Activated CD8-positive, alpha-beta memory T cell treated with anti-CD3 and anti-CD28 coated beads for 1 hour (primary cell): ENCODE measurements around the gene GFI1.
"Not testable (repeated sequence)": the region's sequence is repeated elsewhere in the genome, so short reads cannot be mapped to it uniquely, and the experiment has no call there.

Experiments
- DNase-seq, 2 donors: peaks; one replicate each; pipeline ENCODE4 v3.0.0-alpha.2; 2020; ENCODE audit warnings: low read depth in 1 of 2; ENCODE audit errors: extremely low read depth in 1 of 2

GFI1 gene

DNA sequence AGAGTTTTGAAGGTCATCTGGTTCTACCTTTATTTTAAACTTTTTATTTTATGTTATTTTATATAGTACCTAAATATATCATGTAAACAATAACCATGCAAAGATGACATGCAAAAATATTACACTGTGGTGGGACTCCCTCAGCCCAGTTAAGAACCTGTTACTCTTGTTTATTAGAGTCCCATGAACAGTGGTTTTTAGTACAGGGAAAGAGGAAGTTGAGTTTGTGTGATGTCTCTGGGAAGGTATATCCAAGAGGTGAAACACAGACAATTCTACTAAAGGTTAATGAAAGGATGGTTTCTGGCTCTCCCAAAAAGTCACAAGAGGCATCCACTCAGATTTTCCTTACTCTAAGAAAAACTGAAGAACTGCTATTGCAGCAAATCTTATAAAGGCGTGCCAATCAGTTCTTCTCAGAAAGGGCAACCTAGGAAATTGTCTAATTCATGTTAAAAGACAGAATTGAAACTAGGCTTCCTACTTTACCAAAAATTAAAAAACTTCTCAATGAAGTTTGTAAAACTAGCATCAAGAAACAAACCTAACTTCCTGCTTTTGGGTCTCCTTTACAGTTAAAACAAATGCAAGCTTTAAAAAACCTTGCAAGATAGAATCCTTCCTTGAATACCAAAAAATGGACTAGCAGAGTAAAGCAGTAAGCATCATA, 19.9 kb downstream of the GFI1 start:
- no peak for DNase-seq

DNA sequence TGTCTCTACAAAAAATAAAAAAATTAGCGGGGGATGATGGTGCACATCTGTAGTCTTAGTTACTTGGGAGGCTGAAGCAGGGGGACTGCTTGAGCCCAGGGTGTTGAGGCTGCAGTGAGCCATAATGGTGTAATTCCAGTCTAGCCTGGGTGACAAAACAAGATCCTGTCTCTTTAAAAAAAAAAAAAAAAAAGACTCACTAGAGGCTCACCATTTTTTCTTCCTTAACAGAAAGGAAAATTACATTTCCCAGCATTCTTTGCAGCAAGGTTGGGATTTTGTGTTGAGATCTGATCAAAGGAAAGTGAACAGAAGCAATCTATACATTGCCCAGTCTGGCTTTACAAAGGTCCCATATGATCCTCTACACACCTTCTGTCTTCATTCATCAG, 21.5 kb downstream of the GFI1 start:
- DNase-seq = no peak

DNA sequence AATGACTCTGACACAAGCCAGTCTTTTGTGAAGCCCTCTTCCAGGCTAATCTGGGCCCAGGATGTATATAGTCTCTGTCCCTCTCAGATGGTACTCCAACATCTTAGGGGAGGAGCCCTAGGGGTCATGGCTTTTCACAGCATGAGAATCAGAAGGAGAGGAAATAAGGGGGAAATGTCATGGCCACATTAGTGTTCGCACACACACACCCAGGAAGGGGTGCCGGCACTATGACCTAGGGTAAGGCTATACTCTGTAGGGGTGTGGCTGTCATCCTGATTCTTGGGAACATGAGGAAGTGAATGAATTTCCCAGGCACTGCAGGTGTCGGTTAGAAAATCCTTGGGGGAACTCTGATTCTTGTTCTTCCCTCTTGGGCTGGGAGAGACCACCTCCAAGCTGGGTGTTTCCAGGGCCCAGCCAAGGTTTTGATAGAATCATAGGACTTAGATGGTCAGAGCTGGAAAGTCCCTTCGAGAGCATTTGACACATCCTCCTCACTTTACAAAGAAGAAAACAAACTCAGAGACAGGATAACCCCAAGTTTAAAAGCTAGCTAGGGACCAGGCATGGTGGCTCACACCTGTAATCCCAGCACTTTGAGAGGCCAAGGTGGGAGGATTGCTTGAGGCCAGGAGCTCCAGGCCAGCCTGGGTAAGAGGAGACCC, 22.0 kb downstream of the GFI1 start:
- no peak for DNase-seq

DNA sequence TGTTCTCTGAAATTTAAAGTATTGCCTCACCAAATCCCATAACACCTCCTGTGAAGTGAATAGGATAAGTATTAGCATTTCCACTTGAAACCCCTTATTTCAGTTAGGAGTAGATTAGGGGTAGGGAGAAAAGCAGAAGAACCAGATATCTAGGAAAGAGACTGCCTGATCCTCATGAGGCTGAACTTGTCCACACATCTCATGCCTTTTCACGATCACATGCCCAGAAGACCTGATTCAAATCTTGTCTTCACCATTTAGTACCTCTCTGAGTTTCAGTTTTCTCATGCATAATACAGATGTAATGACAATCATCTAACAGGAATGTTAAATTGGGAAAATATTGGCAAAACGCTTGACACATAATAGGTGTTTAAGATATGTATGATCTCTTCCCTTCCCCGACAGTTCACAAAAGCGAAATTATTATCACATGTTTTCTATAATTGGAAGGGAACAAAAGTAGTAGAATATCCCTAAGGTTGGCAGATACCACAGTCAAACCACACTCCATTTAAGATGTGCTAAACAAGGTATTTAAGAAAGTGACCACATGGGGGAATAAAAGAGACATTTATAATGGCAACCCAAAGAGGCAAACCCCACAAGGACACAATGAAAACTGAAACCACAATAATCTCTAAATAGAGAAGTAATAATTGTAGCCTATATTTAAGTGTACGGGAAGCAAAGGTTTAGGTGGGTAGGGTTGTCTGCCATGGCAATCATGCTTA, 25.2 kb downstream of the GFI1 start:
- DNase-seq = no peak

DNA sequence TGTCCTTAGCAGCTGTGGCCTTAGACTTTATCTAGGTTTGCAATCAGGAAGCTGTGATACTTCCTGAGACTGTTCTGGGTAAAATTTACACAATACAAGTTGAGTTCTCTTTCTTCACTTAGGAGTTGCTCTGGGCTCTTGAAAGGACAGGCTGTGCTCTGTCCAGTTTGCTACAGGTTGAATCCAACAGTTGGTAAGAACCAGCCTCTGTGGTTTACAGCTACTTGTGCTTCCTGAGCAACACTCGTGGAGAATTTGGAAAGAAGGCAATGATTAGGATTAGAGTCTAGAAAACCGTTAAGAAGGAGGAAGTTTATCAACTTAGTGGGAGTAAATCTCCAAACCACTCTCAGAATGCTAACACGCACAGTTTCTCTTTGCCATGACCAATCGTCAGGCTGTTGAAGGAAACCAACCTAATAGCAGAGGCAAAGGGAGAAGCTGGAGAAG, 26.8 kb downstream of the GFI1 start:
- DNase-seq = no peak

DNA sequence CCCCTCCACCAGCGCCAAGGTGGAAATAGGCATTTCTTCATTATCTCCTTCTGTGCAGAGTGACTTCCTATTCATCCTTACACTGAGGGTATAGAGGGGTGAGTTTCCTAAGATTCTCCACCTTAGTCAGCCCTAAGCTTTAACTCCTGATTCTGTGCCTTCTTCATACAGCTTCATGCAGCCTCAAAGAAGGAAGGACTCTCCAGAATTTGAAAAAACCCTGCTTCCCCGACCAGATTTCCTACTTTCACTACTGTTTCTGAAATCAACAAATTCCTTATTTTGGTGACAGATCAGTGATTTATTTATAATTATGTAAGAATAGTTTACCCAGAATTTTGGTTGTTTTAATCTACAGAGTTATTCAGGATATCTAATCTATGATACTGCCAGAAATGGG, 28.6 kb downstream of the GFI1 start:
- no peak for DNase-seq

DNA sequence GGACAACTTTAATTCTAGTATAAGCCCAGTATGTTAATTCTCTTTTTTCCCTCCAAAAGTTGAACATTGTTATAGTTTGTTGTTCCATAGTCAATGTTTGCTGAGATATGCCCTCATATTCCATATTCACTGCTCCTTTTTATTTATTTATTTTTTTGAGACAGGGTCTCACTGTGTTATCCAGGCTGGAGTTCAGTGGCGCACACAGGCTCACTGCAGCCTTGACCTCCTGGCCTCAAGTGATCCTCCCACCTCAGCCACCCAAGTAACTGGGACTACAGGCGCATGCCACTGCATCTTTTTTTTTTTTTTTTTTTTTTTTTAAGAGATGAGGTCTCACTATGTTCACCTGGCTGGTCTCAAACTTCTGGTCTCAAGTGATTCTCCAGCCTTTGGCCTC, 38.7 kb downstream of the GFI1 start:
- DNase-seq = no peak

DNA sequence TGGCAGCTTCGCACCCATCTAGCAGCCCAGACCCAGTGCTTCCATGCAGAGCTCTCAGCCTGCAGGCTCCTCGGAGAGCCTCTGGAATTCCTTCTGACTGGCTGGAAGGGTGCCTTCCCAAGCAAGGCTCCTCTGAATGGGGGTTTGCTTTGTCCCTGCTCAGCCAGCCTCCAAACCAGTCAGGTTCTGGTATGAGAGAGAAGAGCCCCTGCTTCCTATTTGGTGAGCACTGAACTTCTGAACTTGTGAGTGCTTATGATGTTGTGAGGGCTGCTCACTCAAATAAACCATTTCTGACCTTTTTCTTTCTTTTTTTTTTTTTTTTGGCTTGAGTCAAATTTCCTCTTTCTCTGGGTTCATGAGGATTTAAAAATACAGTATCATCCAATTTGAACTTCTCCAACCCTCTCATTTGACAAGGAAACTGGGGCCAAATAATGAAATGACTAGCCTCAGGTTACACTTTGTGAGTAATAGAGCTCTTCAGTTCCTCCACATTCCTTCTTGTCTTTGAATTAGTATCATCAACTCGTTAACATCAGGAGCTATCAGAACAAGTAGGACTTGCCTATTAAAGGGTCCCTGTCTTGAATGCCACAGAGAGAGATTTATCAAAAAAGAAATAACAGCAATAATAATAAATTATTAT, 39.6 kb downstream of the GFI1 start:
- no peak for DNase-seq

DNA sequence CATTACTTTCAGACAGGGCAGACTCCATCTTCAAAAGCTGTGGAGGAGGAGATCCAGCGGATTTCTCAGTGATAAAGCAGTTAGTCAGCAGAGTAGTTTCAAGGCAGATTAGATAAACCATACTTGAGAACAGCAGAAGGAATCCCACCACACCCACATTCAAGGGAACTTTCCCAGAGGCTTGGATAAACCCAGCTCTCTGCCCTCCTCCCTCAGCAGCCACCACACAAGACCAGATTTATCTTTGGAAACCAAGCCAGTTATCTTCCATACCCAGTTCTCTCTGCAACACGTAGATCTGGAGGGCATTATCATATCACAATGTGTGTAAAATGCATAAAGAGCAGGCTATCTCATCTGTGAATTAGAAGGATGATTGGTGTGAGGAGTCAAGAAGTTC, 40.2 kb downstream of the GFI1 start:
- no peak for DNase-seq

DNA sequence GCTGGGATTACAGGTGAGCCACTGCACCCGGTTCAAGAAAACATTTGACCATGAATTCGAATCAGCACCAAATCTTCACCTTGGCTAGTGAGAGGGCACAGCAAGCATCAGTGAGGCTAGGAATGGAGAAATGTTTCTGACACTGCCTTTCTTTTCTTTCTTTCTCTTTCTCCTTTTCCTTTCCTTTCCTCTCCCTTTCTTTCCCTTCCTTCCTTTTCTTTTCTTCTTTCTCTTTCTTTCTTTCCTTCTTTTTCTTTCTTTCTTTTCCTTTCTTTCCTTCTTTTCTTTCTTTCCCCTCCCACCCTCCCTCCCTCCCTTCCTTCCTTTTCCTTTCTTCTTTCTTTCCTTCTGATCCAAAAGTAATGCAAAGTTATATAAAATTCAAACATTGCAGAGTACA, 40.9 kb downstream of the GFI1 start:
- DNase-seq = no peak

DNA sequence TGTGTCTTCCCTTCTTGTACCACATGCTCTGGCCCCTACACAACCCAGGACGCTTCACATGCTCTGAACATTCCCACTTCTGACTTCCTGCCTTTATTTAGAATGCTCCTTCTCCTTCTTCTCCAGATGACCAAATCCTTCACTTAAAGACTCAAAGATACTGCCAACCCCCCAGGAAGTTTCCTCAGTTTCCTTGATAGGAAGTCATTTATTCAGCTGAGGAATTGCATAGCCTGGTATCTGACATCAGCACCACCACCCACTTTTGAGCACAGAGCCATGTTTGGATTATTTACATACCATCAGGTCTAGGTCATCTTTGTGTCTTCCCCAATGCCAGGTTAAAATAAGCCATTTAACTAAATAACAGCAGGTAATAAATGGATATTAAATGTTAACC, 42.4 kb downstream of the GFI1 start:
- DNase-seq = no peak

DNA sequence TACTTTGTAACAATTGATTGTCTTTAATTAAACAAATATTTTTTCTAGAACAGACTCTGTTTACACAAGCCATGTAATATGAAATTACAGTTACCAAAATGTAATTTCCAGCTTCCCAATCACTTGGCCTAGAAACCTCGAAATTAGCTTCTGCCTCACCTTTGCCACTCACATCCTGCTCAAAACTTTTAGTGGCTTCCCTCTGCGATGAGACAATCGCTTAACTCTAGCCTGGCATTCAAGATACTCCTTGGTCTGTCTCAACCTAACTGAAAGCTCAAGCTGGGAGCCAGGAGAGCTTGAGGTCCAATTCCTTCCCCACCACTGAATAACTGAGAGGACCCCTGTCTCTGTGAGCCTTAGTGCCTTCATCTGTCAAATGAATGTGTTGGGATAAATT, 42.8 kb downstream of the GFI1 start:
- DNase-seq = no peak

DNA sequence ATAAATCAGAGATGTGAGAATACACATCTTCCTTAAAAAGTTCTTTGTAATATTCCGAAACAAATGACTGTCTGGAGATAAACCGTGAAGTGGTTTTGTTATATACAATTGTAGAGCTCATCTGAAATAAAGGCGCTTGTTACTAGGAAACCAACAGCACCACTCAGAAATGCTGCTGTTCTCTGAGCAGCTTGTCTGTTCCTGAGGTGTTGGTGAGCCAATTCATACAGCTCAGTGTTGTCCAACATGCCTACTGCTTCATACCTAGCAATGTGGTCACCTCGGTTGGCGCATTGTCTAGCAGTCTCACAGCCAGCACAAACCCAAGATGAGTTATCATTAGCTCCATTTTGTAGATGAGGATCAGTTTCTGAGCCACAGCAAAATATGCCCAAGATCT, 44.4 kb downstream of the GFI1 start:
- no peak for DNase-seq

DNA sequence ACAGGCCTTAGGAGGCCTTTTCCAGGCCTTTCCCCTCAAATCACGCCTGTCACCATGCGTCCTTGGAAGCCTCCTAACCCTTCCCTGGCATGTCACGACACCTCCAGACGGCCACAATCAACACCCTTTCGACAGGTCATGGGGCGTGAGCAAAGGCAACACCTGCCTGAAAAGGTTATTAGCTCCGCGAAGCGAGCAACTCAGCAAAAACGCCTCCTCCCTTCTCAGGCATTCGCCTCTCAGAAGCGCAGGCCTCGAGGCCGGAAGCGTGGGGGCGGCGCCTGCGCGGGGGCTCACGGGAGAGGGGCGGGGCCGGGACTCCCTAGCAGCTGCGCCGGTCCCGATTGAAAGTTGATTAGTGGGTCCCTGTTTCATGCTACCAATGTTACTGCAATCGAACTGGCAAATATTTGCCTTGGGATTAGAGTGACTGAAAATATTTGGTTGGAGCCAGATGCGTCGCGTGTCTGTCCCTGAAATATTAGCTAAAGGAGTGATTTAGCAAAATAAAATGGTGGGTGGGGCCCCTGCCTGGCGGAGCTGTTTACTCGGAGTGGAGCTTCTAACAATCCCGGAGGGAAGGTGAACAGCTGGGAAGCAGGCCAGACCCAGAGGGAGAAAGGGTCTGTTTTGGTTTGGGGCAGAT, 44.9 kb downstream of the GFI1 start:
- DNase-seq = no peak

DNA sequence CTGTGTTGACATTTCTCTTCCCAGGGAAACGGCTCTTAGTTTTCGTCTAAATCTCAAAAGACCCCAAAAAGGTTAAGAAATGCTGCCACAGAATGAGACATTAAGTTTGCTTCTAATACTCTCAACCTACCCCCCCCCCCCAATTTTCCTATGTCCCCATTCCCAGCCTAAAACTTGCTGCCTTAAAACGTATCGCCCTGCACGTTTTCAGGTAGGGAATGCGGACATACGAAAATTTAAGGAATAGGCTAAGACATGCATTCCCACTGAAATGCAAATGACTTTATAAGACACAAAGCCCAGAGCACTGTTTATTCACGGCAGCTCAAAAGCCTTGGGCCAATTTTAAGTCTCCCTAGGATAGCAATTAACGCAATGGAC, 45.4 kb downstream of the GFI1 start:
- DNase-seq = no peak

DNA sequence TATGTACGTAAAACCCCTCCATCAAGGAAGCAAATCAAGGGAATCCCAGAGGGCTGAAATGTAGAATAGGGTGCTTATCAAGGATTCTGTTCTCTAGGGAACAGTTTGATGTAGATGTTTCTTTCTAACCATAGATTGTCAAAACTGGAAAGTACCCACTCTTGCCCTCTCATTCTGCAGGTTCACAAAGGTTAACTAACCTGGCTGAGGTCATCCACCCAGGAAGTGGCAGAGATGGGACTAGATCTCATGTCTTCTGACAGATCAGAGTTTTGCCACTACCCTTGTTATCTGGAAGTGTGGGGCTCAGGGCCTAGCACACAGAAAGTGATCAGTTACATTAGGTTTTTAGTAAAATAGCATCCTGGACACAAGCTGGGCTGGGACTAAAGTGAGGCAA, 47.4 kb downstream of the GFI1 start:
- no peak for DNase-seq

DNA sequence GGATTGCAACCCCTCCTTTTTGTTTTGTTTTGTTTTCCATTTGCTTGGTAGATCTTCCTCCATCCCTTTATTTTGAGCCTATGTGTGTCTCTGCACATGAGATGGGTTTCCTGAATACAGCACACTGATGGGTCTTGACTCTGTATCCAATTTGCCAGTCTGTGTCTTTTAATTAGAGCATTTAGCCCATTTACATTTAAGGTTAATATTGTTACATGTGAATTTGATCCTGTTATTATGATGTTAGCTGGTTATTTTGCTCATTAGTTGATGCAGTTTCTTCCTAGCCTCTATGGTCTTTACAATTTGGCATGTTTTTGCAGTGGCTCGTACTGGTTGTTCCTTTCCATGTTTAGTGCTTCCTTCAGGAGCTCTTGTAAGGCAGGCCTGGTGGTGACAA, 52.2 kb downstream of the GFI1 start:
- not testable (repeated sequence) for DNase-seq

DNA sequence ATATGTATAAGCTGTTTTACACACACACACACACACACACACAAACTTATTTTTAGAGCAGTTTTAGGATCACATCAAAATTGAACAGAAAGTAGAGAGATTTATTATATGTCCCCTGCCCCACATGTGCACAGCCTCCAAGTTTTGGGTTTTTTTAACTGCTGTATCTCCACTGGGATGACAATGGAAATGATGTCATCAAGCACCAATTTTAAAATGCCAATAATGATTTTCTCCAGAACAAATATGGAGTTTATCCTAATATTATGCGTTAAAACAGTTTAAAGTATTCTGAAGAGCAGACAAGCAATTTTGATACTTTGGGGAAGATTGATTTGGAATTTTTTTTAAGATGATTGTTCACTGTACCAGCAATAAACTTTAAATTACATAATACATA, 56.7 kb downstream of the GFI1 start:
- no peak for DNase-seq

DNA sequence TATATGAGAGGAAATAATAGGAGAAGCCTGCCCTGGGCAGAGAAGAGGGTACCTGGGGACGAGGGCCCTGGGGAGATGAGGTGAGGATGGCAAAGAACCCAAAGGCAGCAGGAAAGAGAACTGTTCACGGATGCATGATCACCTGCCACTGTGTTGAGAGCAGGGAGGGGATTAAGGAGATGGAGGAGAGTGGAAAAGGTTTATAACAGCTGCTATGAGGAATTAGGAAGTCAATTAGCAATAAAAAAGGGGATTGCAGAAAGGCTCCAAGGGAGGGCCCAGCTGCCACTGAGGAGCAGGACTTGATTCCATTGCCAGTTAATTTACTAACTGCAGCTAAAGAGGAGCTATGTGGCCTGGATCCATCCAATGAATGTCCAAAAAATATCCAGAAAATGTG, 61.1 kb downstream of the GFI1 start:
- DNase-seq = no peak
